Neural cell (in vitro differentiated cells): Measurements from ENCODE around the gene MARCHF9. TPM values are rescaled to one million over a fixed set of nuclear protein-coding genes. Genes with fewer than 3 reads are reported as not detected.

Experiments used
- H2AFZ ChIP-seq: fragments of 200-600, 300-800 bp; sonication (generic), shearing (Covaris generic); 2 replicates; pipeline ENCODE4 v1.6.0; 2014; ENCODE audit warnings: low read depth, mild to moderate bottlenecking, antibody characterized with exemption, low read length, moderate library complexity
- H3F3A ChIP-seq: fragments of 200-600 bp; shearing (Covaris generic); 2 replicates; pipeline ENCODE4 v1.6.1; 2016; ENCODE audit warnings: mild to moderate bottlenecking, moderate library complexity, mixed read lengths, antibody characterized with exemption, low read length; ENCODE audit not compliant: insufficient read depth, poor library complexity, severe bottlenecking
- H3K27ac ChIP-seq: fragments of 200-600, 300-800 bp; sonication (generic), shearing (Covaris generic); 2 replicates; pipeline ENCODE4 v1.5.1; 2014; ENCODE audit warnings: mild to moderate bottlenecking, low read length, moderate library complexity
- H3K27me3 ChIP-seq: fragments of 300-800, 200-600 bp; sonication (generic), shearing (Covaris generic); 2 replicates; pipeline ENCODE4 v1.6.0; 2014; ENCODE audit warnings: mild to moderate bottlenecking, low read depth, low read length, moderate library complexity; ENCODE audit not compliant: insufficient read depth
- H3K36me3 ChIP-seq: fragments of 300-800, 200-600 bp; sonication (generic), shearing (Covaris generic); 2 replicates; pipeline ENCODE4 v1.5.1; 2014; ENCODE audit warnings: mild to moderate bottlenecking, antibody characterized with exemption, low read length, moderate library complexity; ENCODE audit not compliant: insufficient read depth
- H3K4me2 ChIP-seq: fragments of 300-800, 200-600 bp; sonication (generic), shearing (Covaris generic); 2 replicates; pipeline ENCODE4 v1.6.0; 2014; ENCODE audit warnings: mild to moderate bottlenecking, low read length
- H3K4me3 ChIP-seq: fragments of 300-800, 200-600 bp; sonication (generic), shearing (Covaris generic); 2 replicates; pipeline ENCODE4 v1.5.1; 2014; ENCODE audit warnings: mild to moderate bottlenecking, low read length, moderate library complexity
- H3K79me2 ChIP-seq: fragments of 200-600 bp; shearing (Covaris generic); replicated peaks from 2 replicates; pipeline ENCODE4 v1.6.0; 2014; ENCODE audit warnings: mild to moderate bottlenecking, low read length, moderate library complexity; ENCODE audit not compliant: insufficient read depth
- H3K9ac ChIP-seq: fragments of 300-800, 200-600 bp; sonication (generic), shearing (Covaris generic); 2 replicates; pipeline ENCODE4 v1.6.1; 2016; ENCODE audit warnings: mild to moderate bottlenecking, low read length, mixed read lengths
- H3K9me2 ChIP-seq: fragments of 200-600 bp; shearing (Covaris generic); 2 replicates; pipeline ENCODE4 v1.6.1; 2016; ENCODE audit warnings: mild to moderate bottlenecking, low read length, mixed read lengths; ENCODE audit not compliant: insufficient read depth
- H3K9me3 ChIP-seq: fragments of 200-600, 300-800 bp; sonication (generic), shearing (Covaris generic); 2 replicates; pipeline ENCODE4 v1.6.1; 2016; ENCODE audit warnings: mild to moderate bottlenecking, mixed run types, low read length, moderate library complexity, mixed read lengths
- H4K20me1 ChIP-seq: fragments of 200-600 bp; shearing (Covaris generic); 2 replicates; pipeline ENCODE4 v1.6.1; 2016; ENCODE audit warnings: mild to moderate bottlenecking, mixed run types; ENCODE audit not compliant: insufficient read depth
- CTCF ChIP-seq: fragments of 450-650 bp; IDR thresholded peaks from 2 replicates; pipeline ENCODE4 v1.5.1; 2014; ENCODE audit warnings: antibody characterized with exemption, mild to moderate bottlenecking, moderate library complexity; ENCODE audit not compliant: poor library complexity, severe bottlenecking
- EP300 ChIP-seq: fragments of 450-650 bp; conservative IDR thresholded peaks from 2 replicates; pipeline ENCODE4 v1.6.1; 2014; ENCODE audit warnings: antibody characterized with exemption, mild to moderate bottlenecking, moderate library complexity; ENCODE audit not compliant: poor library complexity, severe bottlenecking
- EZH2 ChIP-seq: fragments of 200-600, 300-800 bp; shearing (Covaris generic), sonication (generic); IDR thresholded peaks from 2 replicates; pipeline ENCODE4 v1.6.1; 2014; ENCODE audit warnings: antibody characterized with exemption, low read length, borderline replicate concordance, mild to moderate bottlenecking; ENCODE audit not compliant: insufficient read depth, poor library complexity, severe bottlenecking
- MXI1 ChIP-seq: fragments of 450-650 bp; conservative IDR thresholded peaks from 2 replicates; pipeline ENCODE4 v1.6.1; 2014; ENCODE audit warnings: antibody characterized with exemption, mild to moderate bottlenecking; ENCODE audit not compliant: poor library complexity, severe bottlenecking
- POLR2AphosphoS5 ChIP-seq: IDR thresholded peaks from 2 replicates; pipeline ENCODE4 v1.6.1; 2012
- RAD21 ChIP-seq: fragments of 450-650 bp; conservative IDR thresholded peaks from 2 replicates; pipeline ENCODE4 v1.6.1; 2014; ENCODE audit warnings: antibody characterized with exemption, mild to moderate bottlenecking, moderate library complexity
- REST ChIP-seq: IDR thresholded peaks from 2 replicates; pipeline ENCODE4 v1.6.1; 2012; ENCODE audit warnings: borderline replicate concordance
- SMC3 ChIP-seq: fragments of 450-650 bp; conservative IDR thresholded peaks from 2 replicates; pipeline ENCODE4 v1.6.1; 2014; ENCODE audit warnings: antibody characterized with exemption, mild to moderate bottlenecking, moderate library complexity; ENCODE audit not compliant: poor library complexity
- TAF1 ChIP-seq: IDR thresholded peaks from 2 replicates; pipeline ENCODE4 v1.6.1; 2012; ENCODE audit warnings: low read depth
- polyA plus RNA-seq: library from polyadenylated mRNA; depleted of rRNA; stranded (reverse); fragments of >200 nt; gene quantifications from 2 replicates; pipeline ENCODE4 v1.2.3, GENCODE V29; 2014

Gene MARCHF9
- polyA plus RNA-seq, 1 donor from 2014 or later: 34.5 TPM

GRCh38 chr12:57738661-57739237 lies 16.2 kb upstream of the MARCHF9 start, which contains the start of gene AGAP2:
Gene AGAP2 (minus strand): TSS chr12:57738742. CDS start chr12:57738246, 496 bp downstream.
- H4K20me1 ChIP-seq: peaks cover 20% of the 10 kb centered on the region
- H3K27me3 ChIP-seq: peaks cover 39% of the 10 kb centered on the region
- peak within 1 kb of the TSS; percentile 88 for H3K4me3 ChIP-seq
- no peaks in the 10 kb centered on the region for H3K9me2 ChIP-seq
- peak within 1 kb of the TSS; percentile 67 for H3K27ac ChIP-seq
- H3K9me3 ChIP-seq: no peaks in the 10 kb centered on the region
- peak within 1 kb of the TSS; percentile 71 for H2AFZ ChIP-seq
- TF ChIP-seq EP300 (no peak), TAF1 (no peak), CTCF (no peak), POLR2AphosphoS5 (peak; percentile 47), REST (peak; percentile 18)
- H3K4me2 ChIP-seq: peak within 1 kb of the TSS; percentile 90
- no peaks in the 10 kb centered on the region for H3F3A ChIP-seq
- no peaks in the 10 kb centered on the region for H3K79me2 ChIP-seq
- peak within 1 kb of the TSS; percentile 95 for H3K9ac ChIP-seq
- peaks cover 9% of the 10 kb centered on the region for H3K36me3 ChIP-seq

- Histone ChIP-seq H3K27ac (no peak overlapping the region), H3K4me2 (no peak overlapping the region), H3K4me3 (peak overlapping the region; percentile 88), H4K20me1 (peaks cover 20% of the 10 kb centered on the region), H3K9me3 (no peaks in the 10 kb centered on the region), H3K9ac (peak overlapping the region; percentile 95), H3K36me3 (peaks cover 4% of the 10 kb centered on the region), H2AFZ (no peak overlapping the region), H3F3A (no peaks in the 10 kb centered on the region), H3K9me2 (no peaks in the 10 kb centered on the region), H3K79me2 (no peaks in the 10 kb centered on the region), H3K27me3 (peaks cover 36% of the 10 kb centered on the region)
- TF ChIP-seq EZH2 (no peak), SMC3 (no peak), MXI1 (no peak), RAD21 (no peak), REST (no peak), TAF1 (no peak), EP300 (no peak), POLR2AphosphoS5 (no peak), CTCF (no peak)
Observed at GRCh38 chr12:57739387-57739786, 15.5 kb upstream of the MARCHF9 start.
